A549 (cell line): ENCODE data around the gene PPA2. TPM values are rescaled to one million over a fixed set of nuclear protein-coding genes. Genes with fewer than 3 reads are reported as not detected.

Experiments
- ATAC-seq, 2 experiments: fragments of 200-7000 bp in 1 of 2; fragments of >200 bp in 1 of 2; cut with Nextera tagmentation in 1 of 2; cut with Tn5 transposase in 1 of 2; 3 replicates each; pipeline versions ENCODE4 v1.8.0 to v1.9.1; 2018 to 2020; ENCODE audit warnings: mild to moderate bottlenecking in 1 of 2, moderate library complexity in 1 of 2
- CTCF ChIA-PET: fragments of 300-600 bp; sonication (Branson Sonifier 250); formaldehyde crosslinking; extraction: SDS; loops from one replicate; lab custom pipeline; 2021; ENCODE audit warnings: antibody characterized with exemption, inconsistent platforms; lab: Yijun Ruan, JAX
- POLR2A ChIA-PET: fragments of 350-600 bp; formaldehyde crosslinking; extraction: SDS; loops from one replicate; lab custom pipeline; 2021; ENCODE audit warnings: antibody characterized with exemption, inconsistent platforms; lab: Yijun Ruan, JAX
- DNase-seq, 2 experiments: peaks; one replicate each; pipeline versions ENCODE4 v3.0.0 to v3.0.0-alpha.2; 2011 to 2016; ENCODE audit warnings: low read depth in 1 of 2, low spot score in 1 of 2
- FAIRE-seq: peaks from 2 replicates; lab custom pipeline; 2011; peaks lifted over from hg19 to GRCh38; lab: Jason Lieb, UNC
- H3K27ac ChIP-seq, 2 experiments: fragments of >200 bp; sonication (Bioruptor Twin); formaldehyde crosslinking; 3 replicates each; pipeline ENCODE4 v1.5.1; 2016 to 2017
- H3K4me1 ChIP-seq: fragments of >200 bp; sonication (Bioruptor Twin); formaldehyde crosslinking; 3 replicates; pipeline ENCODE4 v1.6.1; 2016
- H3K4me2 ChIP-seq: fragments of >200 bp; sonication (Bioruptor Twin); formaldehyde crosslinking; 3 replicates; pipeline ENCODE4 v1.6.1; 2016
- H3K4me3 ChIP-seq: fragments of >200 bp; sonication (Bioruptor Twin); formaldehyde crosslinking; 3 replicates; pipeline ENCODE4 v1.5.1; 2016
- H3K9me3 ChIP-seq: fragments of >200 bp; sonication (Bioruptor Twin); formaldehyde crosslinking; 3 replicates; pipeline ENCODE4 v1.6.1; 2016
- BCL3 ChIP-seq: fragments of >200 bp; sonication (Bioruptor Twin); formaldehyde crosslinking; IDR thresholded peaks from 3 replicates; pipeline ENCODE4 v1.6.1; 2016
- BHLHE40 ChIP-seq: IDR thresholded peaks from 2 replicates; pipeline ENCODE4 v1.6.1; 2012; ENCODE audit warnings: low read depth, low read length, inconsistent platforms
- CBX2 ChIP-seq: fragments of 200-600 bp; sonication (generic); IDR thresholded peaks from 2 replicates; pipeline ENCODE4 v1.6.1; 2016; ENCODE audit warnings: low read depth, mild to moderate bottlenecking, borderline replicate concordance
- CBX8 ChIP-seq: fragments of 200-600 bp; sonication (generic); IDR thresholded peaks from 2 replicates; pipeline ENCODE4 v1.6.1; 2016
- E2F6 ChIP-seq: IDR thresholded peaks from 2 replicates; pipeline ENCODE4 v1.6.1; 2012; ENCODE audit warnings: low read depth, borderline replicate concordance
- EHMT2 ChIP-seq: fragments of 200-600 bp; sonication (generic); IDR thresholded peaks from 2 replicates; pipeline ENCODE4 v1.6.1; 2016; ENCODE audit warnings: antibody characterized with exemption, low read depth, mild to moderate bottlenecking, moderate library complexity
- ELK1 ChIP-seq: fragments of 150-350 bp; IDR thresholded peaks from 2 replicates; pipeline ENCODE4 v1.6.1; 2014; ENCODE audit warnings: low read depth, mild to moderate bottlenecking, low read length
- FOSB ChIP-seq: fragments of 250-450 bp; sonication (Bioruptor Pico); IDR thresholded peaks from 2 replicates; pipeline ENCODE4 v1.5.0; 2020; ENCODE audit warnings: mild to moderate bottlenecking, moderate library complexity
- HES2 ChIP-seq: fragments of >200 bp; sonication (Bioruptor Twin); formaldehyde crosslinking; IDR thresholded peaks from 2 replicates; pipeline ENCODE4 v1.6.1; 2016
- HMGXB4 ChIP-seq: fragments of 250-450 bp; sonication (Bioruptor Pico); IDR thresholded peaks from 2 replicates; pipeline ENCODE4 v1.5.0; 2021; ENCODE audit warnings: mild to moderate bottlenecking, moderate library complexity, borderline replicate concordance
- JUNB ChIP-seq: fragments of >200 bp; sonication (Bioruptor Twin); formaldehyde crosslinking; IDR thresholded peaks from 2 replicates; pipeline ENCODE4 v1.6.1; 2016
- KDM5A ChIP-seq: fragments of 200-600 bp; sonication (generic); IDR thresholded peaks from 2 replicates; pipeline ENCODE4 v1.6.1; 2016; ENCODE audit warnings: antibody characterized with exemption, mild to moderate bottlenecking
- MAZ ChIP-seq: fragments of 150-350 bp; IDR thresholded peaks from 2 replicates; pipeline ENCODE4 v1.6.1; 2014; ENCODE audit warnings: antibody characterized with exemption, low read depth, low read length, borderline replicate concordance
- MYC ChIP-seq: IDR thresholded peaks from 2 replicates; pipeline ENCODE4 v1.6.1; 2012; ENCODE audit warnings: mild to moderate bottlenecking, inconsistent platforms, low read length, improper control_type of control experiment, borderline replicate concordance
- NFE2L2 ChIP-seq: fragments of 150-350 bp; conservative IDR thresholded peaks from 2 replicates; pipeline ENCODE4 v1.6.1; 2014; ENCODE audit warnings: low read length
- PBX3 ChIP-seq: IDR thresholded peaks from 2 replicates; pipeline ENCODE4 v1.6.1; 2012
- RARB ChIP-seq: fragments of 250-450 bp; sonication (Bioruptor Pico); IDR thresholded peaks from 2 replicates; pipeline ENCODE4 v1.8.0; 2021; ENCODE audit warnings: mild to moderate bottlenecking, moderate library complexity
- RCOR1 ChIP-seq: fragments of 150-350 bp; IDR thresholded peaks from 2 replicates; pipeline ENCODE4 v1.6.1; 2014; ENCODE audit warnings: antibody characterized with exemption, low read length, low read depth
- REST ChIP-seq: fragments of 200-600 bp; sonication (generic); IDR thresholded peaks from 2 replicates; pipeline ENCODE4 v1.6.1; 2016; ENCODE audit warnings: antibody characterized with exemption, mild to moderate bottlenecking, moderate library complexity
- RFX5 ChIP-seq: fragments of 450-650 bp; IDR thresholded peaks from 2 replicates; pipeline ENCODE4 v1.7.1; 2014; ENCODE audit warnings: antibody characterized with exemption, mild to moderate bottlenecking, moderate library complexity
- RNF2 ChIP-seq: fragments of 200-600 bp; sonication (generic); IDR thresholded peaks from 2 replicates; pipeline ENCODE4 v1.6.1; 2016; ENCODE audit warnings: low read depth, mild to moderate bottlenecking, antibody characterized with exemption, moderate library complexity, borderline replicate concordance
- SMC3 ChIP-seq: fragments of >200 bp; sonication (Bioruptor Twin); formaldehyde crosslinking; IDR thresholded peaks from 3 replicates; pipeline ENCODE4 v1.6.1; 2018; ENCODE audit warnings: inconsistent platforms
- SREBF2 ChIP-seq: fragments of 450-650 bp; IDR thresholded peaks from 2 replicates; pipeline ENCODE4 v1.6.1; 2014; ENCODE audit warnings: mild to moderate bottlenecking, moderate library complexity
- TFCP2L1 ChIP-seq: fragments of 250-450 bp; sonication (Bioruptor Pico); IDR thresholded peaks from 2 replicates; pipeline ENCODE4 v1.5.0; 2021; ENCODE audit warnings: mild to moderate bottlenecking
- USF2 ChIP-seq: fragments of 450-650 bp; IDR thresholded peaks from 2 replicates; pipeline ENCODE4 v1.6.1; 2014; ENCODE audit warnings: antibody characterized with exemption
- ZNF302 ChIP-seq: fragments of 250-450 bp; sonication (Bioruptor Pico); IDR thresholded peaks from 2 replicates; pipeline ENCODE4 v1.9.0; 2021; ENCODE audit warnings: inconsistent platforms, mild to moderate bottlenecking, moderate library complexity
- WGBS: methylation state at CpG from one replicate; pipeline ENCODE4 v1.1.6; 2017; ENCODE audit errors: missing lambda C conversion rate; 5-methylcytosine and 5-hydroxymethylcytosine counted together
- polyA plus RNA-seq, 4 experiments: library from polyadenylated mRNA; depleted of rRNA in 3 of 4; stranded (reverse); fragments of >200 nt; fragmentation: RNase III in 1 of 4; extraction: RNeasy Plus Mini Kit Qiagen cat#74134 plus additional on column Dnase treatment in 1 of 4; gene quantifications; 2 replicates in 3 of 4; 3 replicates in 1 of 4; pipeline ENCODE4 v1.2.3, GENCODE V29; 2011 to 2017

The PPA2 gene
- polyA plus RNA-seq, 2 of the 4 experiments (the other 2 are of a cell fraction): 89.1 to 140 TPM

GRCh38 chr4:105386012-105386411, 87.8 kb downstream of the PPA2 start:
- Histone ChIP-seq H3K27ac (no peak overlapping the region), H3K4me3 (no peak overlapping the region), H3K4me1 (no peaks in the 10 kb centered on the region), H3K9me3 (no peaks in the 10 kb centered on the region), H3K4me2 (no peak overlapping the region)
- POLR2A ChIA-PET: no interaction called here
- ATAC-seq (no peak), DNase-seq (no peak), FAIRE-seq (no peak)
- CTCF ChIA-PET: no interaction called here
- no peak for TF ChIP-seq RCOR1
- TF ChIP-seq E2F6: no peak
- no peak for TF ChIP-seq REST
- no peak for TF ChIP-seq NFE2L2
- TF ChIP-seq RNF2: no peak
- no peak for TF ChIP-seq USF2
- TF ChIP-seq BCL3: no peak
- no peak for TF ChIP-seq CBX8
- TF ChIP-seq RFX5: no peak
- no peak for TF ChIP-seq CBX2
- TF ChIP-seq TFCP2L1 (CRISPR knock-in tag): no peak
- no peak for TF ChIP-seq MYC
- no peak for TF ChIP-seq FOSB (CRISPR knock-in tag)
- TF ChIP-seq HES2: no peak
- 91% methylated on average over 4 of the region's 4 CpGs for WGBS

- Histone ChIP-seq H3K27ac (no peak overlapping the region), H3K4me2 (no peak overlapping the region), H3K4me1 (no peaks in the 10 kb centered on the region), H3K4me3 (no peak overlapping the region), H3K9me3 (no peaks in the 10 kb centered on the region)
- no peak for ATAC-seq
- 95% methylated on average over 3 of the region's 3 CpGs for WGBS
- POLR2A ChIA-PET: no interaction called here
- no peak for DNase-seq
- FAIRE-seq: no peak
- CTCF ChIA-PET: no interaction called here
- no peak for TF ChIP-seq ELK1
- TF ChIP-seq KDM5A: no peak
- no peak for TF ChIP-seq PBX3
- no peak for TF ChIP-seq JUNB
- TF ChIP-seq SREBF2: no peak
- no peak for TF ChIP-seq FOSB (CRISPR knock-in tag)
- no peak for TF ChIP-seq SMC3
- no peak for TF ChIP-seq MYC
- TF ChIP-seq BHLHE40: no peak
- TF ChIP-seq EHMT2: no peak
- no peak for TF ChIP-seq RCOR1
- no peak for TF ChIP-seq ZNF302 (CRISPR knock-in tag)
- TF ChIP-seq MAZ: no peak
- TF ChIP-seq RARB: no peak
- no peak for TF ChIP-seq HMGXB4 (CRISPR knock-in tag)
- TF ChIP-seq E2F6: no peak
These were observed 99.8 kb downstream of the PPA2 start for GRCh38 chr4:105374071-105374470.
